Raji (cell line): Measurements from ENCODE around the gene RBMX.

Experiments
- POLR2A ChIP-seq: IDR thresholded peaks from 2 replicates; pipeline ENCODE4 v1.6.1; 2011; ENCODE audit warnings: low read depth, low read length, control low read depth; ENCODE audit not compliant: insufficient read depth

Gene RBMX

GRCh38 chrX:136856050-136856449 is 24.5 kb downstream of the RBMX start:
- no peak for TF ChIP-seq POLR2A

GRCh38 chrX:136851526-136851925 is 29.0 kb downstream of the RBMX start:
- TF ChIP-seq POLR2A, result no peak

- no peak for TF ChIP-seq POLR2A
Observed at GRCh38 chrX:136850441-136851175, 29.9 kb downstream of the RBMX start.

DNA sequence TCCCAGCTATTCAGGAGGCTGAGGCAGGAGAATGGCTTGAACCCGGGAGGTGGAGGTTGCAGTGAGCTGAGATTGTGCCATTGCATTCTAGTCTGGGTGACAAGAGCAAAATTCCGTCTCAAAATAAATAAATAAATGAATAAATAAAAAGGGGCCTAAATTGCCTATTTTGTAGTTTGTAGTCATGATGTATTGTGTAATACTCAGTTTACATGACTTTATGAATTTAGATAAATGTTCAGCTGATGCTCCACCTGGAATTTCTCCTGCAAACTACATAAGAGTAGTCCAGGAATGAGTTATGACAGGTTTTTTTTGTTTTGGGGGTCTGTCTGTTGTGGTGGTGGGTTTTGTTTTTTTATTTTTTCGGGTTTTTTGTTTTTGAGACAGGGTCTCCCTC is 31.1 kb downstream of the RBMX start:
- TF ChIP-seq POLR2A, result no peak

GRCh38 chrX:136847874-136848273 is 32.7 kb downstream of the RBMX start:
- no peak for TF ChIP-seq POLR2A

GRCh38 chrX:136839196-136839595 is 41.3 kb downstream of the RBMX start:
- no peak for TF ChIP-seq POLR2A

DNA sequence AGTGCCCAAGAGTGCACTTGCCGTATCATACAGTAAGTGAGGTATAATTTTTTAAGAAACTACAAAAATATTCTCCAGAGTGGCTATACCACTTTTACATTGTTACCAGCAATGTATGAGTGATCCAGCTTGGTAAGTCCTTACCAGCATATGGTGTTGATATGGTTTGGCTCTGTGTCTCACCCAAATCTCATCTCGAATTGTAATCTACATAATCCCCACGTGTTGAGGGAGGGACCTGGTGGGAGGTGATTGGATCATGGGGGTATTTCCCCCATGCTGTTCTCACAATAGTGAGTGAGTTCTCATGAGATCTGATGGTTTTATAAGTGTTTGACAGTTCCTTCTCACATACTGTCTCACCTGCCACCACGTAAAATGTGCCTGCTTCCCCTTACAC is 44.8 kb downstream of the RBMX start:
- TF ChIP-seq POLR2A, result no peak

GRCh38 chrX:136829413-136829812 is 51.1 kb downstream of the RBMX start:
- no peak for TF ChIP-seq POLR2A

- no peak for TF ChIP-seq POLR2A
Observed at GRCh38 chrX:136828830-136829229, 51.7 kb downstream of the RBMX start.

DNA sequence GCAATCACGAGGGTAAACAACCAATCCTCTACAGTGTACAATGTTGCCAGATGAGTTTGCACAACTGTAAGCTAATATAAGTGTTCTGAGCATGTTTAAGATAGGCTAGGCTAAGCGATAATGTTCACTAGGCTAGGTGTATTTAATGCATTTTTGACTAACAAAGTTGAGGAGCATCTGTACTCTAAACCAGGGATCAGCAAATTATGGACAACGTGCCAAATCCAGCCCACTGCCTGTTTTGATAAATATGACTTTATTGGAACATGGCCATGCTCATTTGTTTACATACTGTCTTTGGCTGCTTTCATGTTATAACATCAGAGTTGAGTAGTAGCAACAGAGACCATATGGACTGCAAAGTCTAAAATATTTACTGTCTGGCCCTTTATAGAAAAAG is 53.5 kb downstream of the RBMX start:
- no peak for TF ChIP-seq POLR2A

DNA sequence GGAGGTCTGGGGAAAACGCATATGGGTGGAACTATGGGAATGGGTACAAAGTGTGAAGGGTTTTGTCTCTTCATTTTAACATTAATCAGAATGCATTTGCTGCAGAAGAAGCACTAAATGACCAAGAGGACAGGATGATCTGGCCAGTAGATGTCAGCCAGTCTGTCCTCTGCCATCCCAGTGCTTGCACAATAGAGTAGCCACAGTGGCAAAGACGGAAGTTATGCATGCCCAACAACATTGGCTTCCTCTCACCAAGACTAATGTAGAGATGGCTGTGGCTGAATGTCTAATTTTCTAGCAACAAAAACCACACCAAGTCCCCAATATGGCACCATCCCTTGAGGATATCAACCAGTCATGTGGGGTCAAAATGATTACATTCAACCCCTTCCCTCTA is 54.8 kb downstream of the RBMX start:
- TF ChIP-seq POLR2A, result no peak
